K562 (cell line): Measurements from ENCODE around the gene DXO. TPM values are rescaled to one million over a fixed set of nuclear protein-coding genes. Genes with fewer than 3 reads are reported as not detected.

Experiments
- BRD9 ChIP-seq: fragments of 450-650 bp; IDR thresholded peaks from 2 replicates; pipeline ENCODE4 v1.6.1; 2018; ENCODE audit warnings: low read depth; ENCODE audit not compliant: partially characterized antibody
- ETS2 ChIP-seq: IDR thresholded peaks from 2 replicates; pipeline ENCODE4 v1.6.1; 2016; ENCODE audit warnings: borderline replicate concordance, missing genetic modification characterization, mild to moderate bottlenecking, moderate library complexity, missing compliant biosample characterization; ENCODE audit not compliant: poor library complexity, severe bottlenecking
- GTF2A2 ChIP-seq: IDR thresholded peaks from 2 replicates; pipeline ENCODE4 v1.6.1; 2016; ENCODE audit warnings: mild to moderate bottlenecking, missing genetic modification characterization, missing compliant biosample characterization
- KAT7 ChIP-seq: sonication (generic); formaldehyde crosslinking; IDR thresholded peaks from 2 replicates; pipeline ENCODE4 v1.8.0; 2022; ENCODE audit warnings: missing genetic modification reagents, mild to moderate bottlenecking, borderline replicate concordance
- MAFF ChIP-seq: IDR thresholded peaks from 2 replicates; pipeline ENCODE4 v1.6.1; 2012; ENCODE audit warnings: low read length, improper control_type of control experiment
- NFIX ChIP-seq: fragments of 250-450 bp; sonication (Bioruptor Pico); IDR thresholded peaks from 2 replicates; pipeline ENCODE4 v1.4.0; 2020; ENCODE audit warnings: low read depth, mild to moderate bottlenecking, moderate library complexity
- SMAD3 ChIP-seq: fragments of 450-650 bp; formaldehyde crosslinking; conservative IDR thresholded peaks from 2 replicates; pipeline ENCODE4 v1.4.0; 2020; ENCODE audit warnings: mild to moderate bottlenecking
- ZBTB7A ChIP-seq: IDR thresholded peaks from 2 replicates; pipeline ENCODE4 v1.6.1; 2011; ENCODE audit warnings: low read depth, mild to moderate bottlenecking, low read length, moderate library complexity, borderline replicate concordance; ENCODE audit not compliant: control insufficient read depth
- ZNF253 ChIP-seq: fragments of 250-450 bp; sonication (Bioruptor Pico); conservative IDR thresholded peaks from 2 replicates; pipeline ENCODE4 v1.6.1; 2021; ENCODE audit warnings: mild to moderate bottlenecking
- polyA plus RNA-seq, 8 experiments: library from polyadenylated mRNA; depleted of rRNA in 4 of 8; stranded (reverse) in 5 of 8; unstranded in 3 of 8; fragments of >200 nt; fragmentation: Nextera tagmentation in 2 of 8; fragmentation: Illumina TruSeq in 1 of 8; extraction: Ambion mirVana in 2 of 8; extraction: Trizol in 1 of 8; gene quantifications; 2 replicates each; pipeline versions ENCODE4 v1.2.1 to v1.2.3, GENCODE V29; 2011 to 2014; ENCODE audit warnings: inconsistent platforms in 1 of 8, missing spikeins in 1 of 8
- total RNA-seq, 7 experiments: library from RNA; depleted of rRNA in 6 of 7; stranded (reverse); fragments of >200 nt in 6 of 7; fragmentation: Illumina TruSeq in 2 of 7; extraction: Trizol in 2 of 7; gene quantifications; 2 replicates each; pipeline versions ENCODE4 v1.2.1 to v1.2.3, GENCODE V29; 2011 to 2021; ENCODE audit warnings: low replicate concordance in 1 of 7
- TF ChIP-seq, protein P1 (sequence below): fragments of 450-650 bp; conservative IDR thresholded peaks from 2 replicates; pipeline ENCODE4 v1.6.1; 2016; ENCODE audit warnings: missing genetic modification characterization, low read depth, mild to moderate bottlenecking, control low read depth, missing compliant biosample characterization
- TF ChIP-seq, protein P2 (sequence below): fragments of 250-450 bp; sonication (Bioruptor Pico); IDR thresholded peaks from 2 replicates; pipeline ENCODE4 v1.4.0; 2020; ENCODE audit warnings: mild to moderate bottlenecking, moderate library complexity
- TF ChIP-seq, protein P3 (sequence below), 2 experiments: IDR thresholded peaks; 2 replicates each; pipeline ENCODE4 v1.6.1; 2011; ENCODE audit warnings: borderline replicate concordance in 1 of 2, control low read depth in 1 of 2, low read depth in 1 of 2, low read length in 1 of 2, mild to moderate bottlenecking in 1 of 2, mixed read lengths in 1 of 2, moderate library complexity in 1 of 2; ENCODE audit not compliant: insufficient read depth in 1 of 2, insufficient read length in 1 of 2, poor library complexity in 1 of 2, severe bottlenecking in 1 of 2; ENCODE audit errors: extremely low read depth in 1 of 2
- TF ChIP-seq, protein P4 (sequence below): fragments of 200-800 bp; sonication (Bioruptor generic); IDR thresholded peaks from 2 replicates; pipeline ENCODE4 v1.6.1; 2016; ENCODE audit warnings: missing genetic modification characterization, missing compliant biosample characterization
- TF ChIP-seq, protein P5 (sequence below): fragments of 450-650 bp; IDR thresholded peaks from 2 replicates; pipeline ENCODE4 v1.6.1; 2016; ENCODE audit warnings: borderline replicate concordance

DXO gene
- total and polyA plus RNA-seq, 9 of the 15 experiments (the other 6 are each of a cell fraction or from before 2014, with no cell fraction given): 6.4 to 35.1 (median 19.4) TPM

DNA sequence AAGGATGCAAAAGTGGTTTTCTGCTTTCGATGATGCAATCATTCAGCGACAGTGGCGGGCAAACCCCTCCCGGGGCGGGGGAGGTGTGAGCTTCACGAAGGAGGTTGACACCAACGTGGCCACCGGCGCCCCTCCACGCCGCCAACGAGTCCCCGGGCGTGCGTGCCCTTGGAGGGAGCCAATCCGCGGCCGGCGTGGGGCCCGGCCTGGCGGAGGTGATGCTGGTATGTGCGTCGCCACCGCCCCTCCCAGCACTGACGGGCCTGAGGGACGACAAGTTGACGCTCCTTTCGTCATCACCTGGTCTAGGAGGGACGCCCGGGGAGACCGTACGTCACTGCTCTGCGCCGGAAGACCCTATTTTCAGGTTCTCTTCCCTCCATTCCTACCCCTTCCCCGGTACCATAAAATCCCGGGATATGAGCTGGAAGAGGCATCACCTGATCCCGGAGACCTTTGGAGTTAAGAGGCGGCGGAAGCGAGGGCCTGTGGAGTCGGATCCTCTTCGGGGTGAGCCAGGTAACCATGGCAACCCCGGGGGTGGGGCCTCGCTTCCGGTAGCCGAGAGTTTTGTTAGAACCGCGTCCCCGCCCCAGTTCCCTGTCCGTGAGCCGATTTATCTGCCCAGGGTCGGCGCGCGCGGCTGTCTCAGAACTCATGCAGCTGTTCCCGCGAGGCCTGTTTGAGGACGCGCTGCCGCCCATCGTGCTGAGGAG lies at the start of gene DXO (continued):
- TF ChIP-seq BRD9: no peak
- TF ChIP-seq ETS2: no peak
- TF ChIP-seq ZNF253: peak; percentile 50
- TF ChIP-seq SMAD3 (CRISPR knock-in tag): peak; percentile 64; the same call in 1 of the 2 replicates
- TF ChIP-seq, protein P1, sequence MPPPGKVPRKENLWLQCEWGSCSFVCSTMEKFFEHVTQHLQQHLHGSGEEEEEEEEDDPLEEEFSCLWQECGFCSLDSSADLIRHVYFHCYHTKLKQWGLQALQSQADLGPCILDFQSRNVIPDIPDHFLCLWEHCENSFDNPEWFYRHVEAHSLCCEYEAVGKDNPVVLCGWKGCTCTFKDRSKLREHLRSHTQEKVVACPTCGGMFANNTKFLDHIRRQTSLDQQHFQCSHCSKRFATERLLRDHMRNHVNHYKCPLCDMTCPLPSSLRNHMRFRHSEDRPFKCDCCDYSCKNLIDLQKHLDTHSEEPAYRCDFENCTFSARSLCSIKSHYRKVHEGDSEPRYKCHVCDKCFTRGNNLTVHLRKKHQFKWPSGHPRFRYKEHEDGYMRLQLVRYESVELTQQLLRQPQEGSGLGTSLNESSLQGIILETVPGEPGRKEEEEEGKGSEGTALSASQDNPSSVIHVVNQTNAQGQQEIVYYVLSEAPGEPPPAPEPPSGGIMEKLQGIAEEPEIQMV: no peak
- TF ChIP-seq, protein P2, sequence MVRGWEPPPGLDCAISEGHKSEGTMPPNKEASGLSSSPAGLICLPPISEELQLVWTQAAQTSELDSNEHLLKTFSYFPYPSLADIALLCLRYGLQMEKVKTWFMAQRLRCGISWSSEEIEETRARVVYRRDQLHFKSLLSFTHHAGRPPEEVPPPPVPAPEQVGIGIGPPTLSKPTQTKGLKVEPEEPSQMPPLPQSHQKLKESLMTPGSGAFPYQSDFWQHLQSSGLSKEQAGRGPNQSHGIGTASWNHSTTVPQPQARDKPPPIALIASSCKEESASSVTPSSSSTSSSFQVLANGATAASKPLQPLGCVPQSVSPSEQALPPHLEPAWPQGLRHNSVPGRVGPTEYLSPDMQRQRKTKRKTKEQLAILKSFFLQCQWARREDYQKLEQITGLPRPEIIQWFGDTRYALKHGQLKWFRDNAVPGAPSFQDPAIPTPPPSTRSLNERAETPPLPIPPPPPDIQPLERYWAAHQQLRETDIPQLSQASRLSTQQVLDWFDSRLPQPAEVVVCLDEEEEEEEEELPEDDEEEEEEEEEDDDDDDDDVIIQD (CRISPR knock-in tag): no peak
- TF ChIP-seq, protein P3, sequence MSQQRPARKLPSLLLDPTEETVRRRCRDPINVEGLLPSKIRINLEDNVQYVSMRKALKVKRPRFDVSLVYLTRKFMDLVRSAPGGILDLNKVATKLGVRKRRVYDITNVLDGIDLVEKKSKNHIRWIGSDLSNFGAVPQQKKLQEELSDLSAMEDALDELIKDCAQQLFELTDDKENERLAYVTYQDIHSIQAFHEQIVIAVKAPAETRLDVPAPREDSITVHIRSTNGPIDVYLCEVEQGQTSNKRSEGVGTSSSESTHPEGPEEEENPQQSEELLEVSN (IDR thresholded peaks at IDR 0.05; ENCODE audit: borderline replicate concordance in 1 of 2, extremely low read depth in 1 of 2, insufficient read depth in 1 of 2, insufficient read length in 1 of 2, low read depth in 1 of 2, low read length in 1 of 2, poor library complexity in 1 of 2, severe bottlenecking in 1 of 2): peak; percentile 96 to 97
- TF ChIP-seq, protein P4, sequence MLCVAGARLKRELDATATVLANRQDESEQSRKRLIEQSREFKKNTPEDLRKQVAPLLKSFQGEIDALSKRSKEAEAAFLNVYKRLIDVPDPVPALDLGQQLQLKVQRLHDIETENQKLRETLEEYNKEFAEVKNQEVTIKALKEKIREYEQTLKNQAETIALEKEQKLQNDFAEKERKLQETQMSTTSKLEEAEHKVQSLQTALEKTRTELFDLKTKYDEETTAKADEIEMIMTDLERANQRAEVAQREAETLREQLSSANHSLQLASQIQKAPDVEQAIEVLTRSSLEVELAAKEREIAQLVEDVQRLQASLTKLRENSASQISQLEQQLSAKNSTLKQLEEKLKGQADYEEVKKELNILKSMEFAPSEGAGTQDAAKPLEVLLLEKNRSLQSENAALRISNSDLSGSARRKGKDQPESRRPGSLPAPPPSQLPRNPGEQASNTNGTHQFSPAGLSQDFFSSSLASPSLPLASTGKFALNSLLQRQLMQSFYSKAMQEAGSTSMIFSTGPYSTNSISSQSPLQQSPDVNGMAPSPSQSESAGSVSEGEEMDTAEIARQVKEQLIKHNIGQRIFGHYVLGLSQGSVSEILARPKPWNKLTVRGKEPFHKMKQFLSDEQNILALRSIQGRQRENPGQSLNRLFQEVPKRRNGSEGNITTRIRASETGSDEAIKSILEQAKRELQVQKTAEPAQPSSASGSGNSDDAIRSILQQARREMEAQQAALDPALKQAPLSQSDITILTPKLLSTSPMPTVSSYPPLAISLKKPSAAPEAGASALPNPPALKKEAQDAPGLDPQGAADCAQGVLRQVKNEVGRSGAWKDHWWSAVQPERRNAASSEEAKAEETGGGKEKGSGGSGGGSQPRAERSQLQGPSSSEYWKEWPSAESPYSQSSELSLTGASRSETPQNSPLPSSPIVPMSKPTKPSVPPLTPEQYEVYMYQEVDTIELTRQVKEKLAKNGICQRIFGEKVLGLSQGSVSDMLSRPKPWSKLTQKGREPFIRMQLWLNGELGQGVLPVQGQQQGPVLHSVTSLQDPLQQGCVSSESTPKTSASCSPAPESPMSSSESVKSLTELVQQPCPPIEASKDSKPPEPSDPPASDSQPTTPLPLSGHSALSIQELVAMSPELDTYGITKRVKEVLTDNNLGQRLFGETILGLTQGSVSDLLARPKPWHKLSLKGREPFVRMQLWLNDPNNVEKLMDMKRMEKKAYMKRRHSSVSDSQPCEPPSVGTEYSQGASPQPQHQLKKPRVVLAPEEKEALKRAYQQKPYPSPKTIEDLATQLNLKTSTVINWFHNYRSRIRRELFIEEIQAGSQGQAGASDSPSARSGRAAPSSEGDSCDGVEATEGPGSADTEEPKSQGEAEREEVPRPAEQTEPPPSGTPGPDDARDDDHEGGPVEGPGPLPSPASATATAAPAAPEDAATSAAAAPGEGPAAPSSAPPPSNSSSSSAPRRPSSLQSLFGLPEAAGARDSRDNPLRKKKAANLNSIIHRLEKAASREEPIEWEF (CRISPR knock-in tag): peak; percentile 68; the same call in 1 of the 2 replicates
- TF ChIP-seq KAT7 (CRISPR knock-in tag): no peak; the same call in 1 of the 2 replicates
- TF ChIP-seq MAFF: no peak
- peak; percentile 47; the same call in 1 of the 2 replicates for TF ChIP-seq ZBTB7A
- no peak for TF ChIP-seq GTF2A2 (tag)
- TF ChIP-seq, protein P5, sequence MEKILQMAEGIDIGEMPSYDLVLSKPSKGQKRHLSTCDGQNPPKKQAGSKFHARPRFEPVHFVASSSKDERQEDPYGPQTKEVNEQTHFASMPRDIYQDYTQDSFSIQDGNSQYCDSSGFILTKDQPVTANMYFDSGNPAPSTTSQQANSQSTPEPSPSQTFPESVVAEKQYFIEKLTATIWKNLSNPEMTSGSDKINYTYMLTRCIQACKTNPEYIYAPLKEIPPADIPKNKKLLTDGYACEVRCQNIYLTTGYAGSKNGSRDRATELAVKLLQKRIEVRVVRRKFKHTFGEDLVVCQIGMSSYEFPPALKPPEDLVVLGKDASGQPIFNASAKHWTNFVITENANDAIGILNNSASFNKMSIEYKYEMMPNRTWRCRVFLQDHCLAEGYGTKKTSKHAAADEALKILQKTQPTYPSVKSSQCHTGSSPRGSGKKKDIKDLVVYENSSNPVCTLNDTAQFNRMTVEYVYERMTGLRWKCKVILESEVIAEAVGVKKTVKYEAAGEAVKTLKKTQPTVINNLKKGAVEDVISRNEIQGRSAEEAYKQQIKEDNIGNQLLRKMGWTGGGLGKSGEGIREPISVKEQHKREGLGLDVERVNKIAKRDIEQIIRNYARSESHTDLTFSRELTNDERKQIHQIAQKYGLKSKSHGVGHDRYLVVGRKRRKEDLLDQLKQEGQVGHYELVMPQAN: peak; percentile 90
- TF ChIP-seq NFIX: no peak; the same call in 1 of the 2 replicates
